ENCODE results near the gene TMEM178B. TPM values are rescaled to one million over a fixed set of nuclear protein-coding genes. Genes with fewer than 3 reads are reported as not detected.

Gene TMEM178B
- polyA plus RNA-seq, 2 of the 4 experiments (the other 2 are of a cell fraction): 0.88 to 0.93 TPM

- H3K4me1 ChIP-seq: no peaks in the 10 kb centered on the region
- TF ChIP-seq FOSL2 (IDR thresholded peaks at IDR 0.05) (no peak), FOSL2 (CRISPR knock-in tag; IDR thresholded peaks at IDR 0.05) (no peak), BCL3 (IDR thresholded peaks at IDR 0.05) (no peak), MAX (IDR thresholded peaks at IDR 0.05) (no peak), CBX8 (IDR thresholded peaks at IDR 0.05) (no peak), MAFK (IDR thresholded peaks at IDR 0.05; ENCODE audit: partially characterized antibody) (no peak), HOXB5 (CRISPR knock-in tag; IDR thresholded peaks at IDR 0.05) (no peak), GATA3 (IDR thresholded peaks at IDR 0.05; ENCODE audit: borderline replicate concordance) (no peak)
- H3K4me2 ChIP-seq: no peak overlapping the region
- DNase-seq (ENCODE audit: low read depth in 1 of 2, low spot score in 1 of 2) (no peak), FAIRE-seq (no peak), ATAC-seq (no peak)
- H3K4me3 ChIP-seq: no peak overlapping the region
- POLR2A ChIA-PET: no interaction called here
- no peaks in the 10 kb centered on the region for H3K9me3 ChIP-seq
- WGBS (ENCODE audit: missing lambda C conversion rate): 59% methylated on average over 14 of the region's 14 CpGs
- no peak overlapping the region for H3K27ac ChIP-seq
- CTCF ChIA-PET: interaction anchor here (0.6 to 1.7 kb wide), 2 partner anchors 11 to 22 kb away, joined by 3 to 4 read pairs; no protein-coding TSS in a partner anchor
These were observed 313.8 kb downstream of the TMEM178B start for GRCh38 chr7:141387521-141388217.

- CTCF ChIA-PET: interaction anchor here (1.7 kb wide), 1 partner anchor 23 kb away, joined by 4 read pairs; no protein-coding TSS in a partner anchor
- Histone ChIP-seq H3K27ac (no peak overlapping the region), H3K4me2 (no peak overlapping the region), H3K4me3 (no peak overlapping the region), H3K4me1 (no peaks in the 10 kb centered on the region), H3K9me3 (no peaks in the 10 kb centered on the region)
- FAIRE-seq: no peak
- no peak for TF ChIP-seq CBX8 (IDR thresholded peaks at IDR 0.05)
- TF ChIP-seq EP300 (IDR thresholded peaks at IDR 0.05): no peak
- no peak for TF ChIP-seq HOXB5 (CRISPR knock-in tag; IDR thresholded peaks at IDR 0.05)
- TF ChIP-seq PHF8 (IDR thresholded peaks at IDR 0.05; ENCODE audit: borderline replicate concordance, low read depth): no peak
- TF ChIP-seq JUN (IDR thresholded peaks at IDR 0.05): no peak
- no peak for ATAC-seq
- DNase-seq (ENCODE audit: low read depth in 1 of 2, low spot score in 1 of 2): no peak
- POLR2A ChIA-PET: no interaction called here
- WGBS (ENCODE audit: missing lambda C conversion rate): 37% methylated on average over 6 of the region's 6 CpGs
These were observed 315.4 kb downstream of the TMEM178B start for GRCh38 chr7:141389140-141389796.

GRCh38 chr7:141390339-141390738 lies 316.5 kb downstream of the TMEM178B start:
- CTCF ChIA-PET: no interaction called here
- FAIRE-seq: no peak
- 38% methylated on average over 6 of the region's 6 CpGs for WGBS (ENCODE audit: missing lambda C conversion rate)
- no peak for ATAC-seq
- Histone ChIP-seq H3K4me3 (no peak overlapping the region), H3K27ac (no peak overlapping the region), H3K9me3 (no peaks in the 10 kb centered on the region), H3K4me1 (no peaks in the 10 kb centered on the region), H3K4me2 (no peak overlapping the region)
- DNase-seq (ENCODE audit: low read depth in 1 of 2, low spot score in 1 of 2): no peak
- POLR2A ChIA-PET: no interaction called here
- TF ChIP-seq PBX3 (IDR thresholded peaks at IDR 0.05): no peak
- TF ChIP-seq HOXB13 (CRISPR knock-in tag; IDR thresholded peaks at IDR 0.05; ENCODE audit: low read depth): no peak
- no peak for TF ChIP-seq GATA3 (IDR thresholded peaks at IDR 0.05; ENCODE audit: borderline replicate concordance)
- no peak for TF ChIP-seq SREBF2 (IDR thresholded peaks at IDR 0.05)
- no peak for TF ChIP-seq HDAC2 (IDR thresholded peaks at IDR 0.05)
- no peak for TF ChIP-seq CEBPB (IDR thresholded peaks at IDR 0.05)
- no peak for TF ChIP-seq HES2 (IDR thresholded peaks at IDR 0.05)
- TF ChIP-seq HOXA7 (CRISPR knock-in tag; IDR thresholded peaks at IDR 0.05): no peak
- TF ChIP-seq ESRRA (IDR thresholded peaks at IDR 0.05; ENCODE audit: borderline replicate concordance, low read length): no peak
- no peak for TF ChIP-seq RCOR1 (IDR thresholded peaks at IDR 0.05; ENCODE audit: low read depth, low read length)
- TF ChIP-seq PHF8 (IDR thresholded peaks at IDR 0.05; ENCODE audit: borderline replicate concordance, low read depth): no peak
- no peak for TF ChIP-seq CHD4 (IDR thresholded peaks at IDR 0.05; ENCODE audit: borderline replicate concordance)
- TF ChIP-seq RNF2 (IDR thresholded peaks at IDR 0.05; ENCODE audit: borderline replicate concordance, low read depth): no peak
- no peak for TF ChIP-seq TFCP2L1 (CRISPR knock-in tag; IDR thresholded peaks at IDR 0.05)

Measured in A549 (cell line).